Measurements from ENCODE around the gene MORC1. TPM values are rescaled to one million over a fixed set of nuclear protein-coding genes. Genes with fewer than 3 reads are reported as not detected.

The MORC1 gene
- total and polyA plus RNA-seq, 4 donors = 0.02 to 0.33 (median 0.13) TPM

- peaks cover 0 to 3% (median 0%) of the 10 kb centered on the region in 4 donors for H3K27me3 ChIP-seq (ENCODE audit: control insufficient read depth in 4 of 4, insufficient read depth in 4 of 4, low read length in 3 of 4)
- 87% methylated on average over 1 of the region's 1 CpG for WGBS
Measured at GRCh38 chr3:108953700-108954099, 164.2 kb downstream of the MORC1 start, which contains the start of gene GUCA1C. GUCA1C (minus strand) TSS chr3:108953879; CDS start chr3:108953762, 117 bp downstream.

More at GRCh38 chr3:108953700-108954099, 164.2 kb downstream of the MORC1 start, which contains the start of gene GUCA1C:
- TF ChIP-seq ATF3 (IDR thresholded peaks at IDR 0.05) (no peak), TAF1 (conservative IDR thresholded peaks at IDR 0.05) (no peak), SP1 (IDR thresholded peaks at IDR 0.05) (no peak), FOXA1 (IDR thresholded peaks at IDR 0.05) (no peak), FOXA2 (IDR thresholded peaks at IDR 0.05) (no peak), CTCF (IDR thresholded peaks at IDR 0.05; ENCODE audit: low read depth, low read length, missing input control) (no peak), GABPA (IDR thresholded peaks at IDR 0.05 in 1 of 2, conservative IDR thresholded peaks at IDR 0.05 in 1 of 2) (no peak), YY1 (IDR thresholded peaks at IDR 0.05) (no peak), JUND (IDR thresholded peaks at IDR 0.05) (no peak), RXRA (IDR thresholded peaks at IDR 0.05) (no peak), NR2F2 (IDR thresholded peaks at IDR 0.05) (no peak), MAX (IDR thresholded peaks at IDR 0.05) (no peak), RAD21 (IDR thresholded peaks at IDR 0.05) (no peak), HNF4A (conservative IDR thresholded peaks at IDR 0.05) (no peak), REST (IDR thresholded peaks at IDR 0.05) (no peak), EGR1 (IDR thresholded peaks at IDR 0.05; ENCODE audit: low read depth in 2 of 2) (no peak), HNF4G (IDR thresholded peaks at IDR 0.05) (no peak), ZBTB33 (IDR thresholded peaks at IDR 0.05) (no peak)
- Histone ChIP-seq H3K4me1 (ENCODE audit: control insufficient read depth in 4 of 4, insufficient read depth in 4 of 4, low read length in 3 of 4) (no peaks in the 10 kb centered on the region), H3K36me3 (ENCODE audit: control insufficient read depth in 4 of 4, insufficient read depth in 3 of 4, low read depth in 1 of 4, low read length in 3 of 4) (no peaks in the 10 kb centered on the region), H3K9ac (ENCODE audit: low read depth in 1 of 2, low read length in 2 of 2) (no peak within 1 kb of the TSS), H3K4me3 (ENCODE audit: low read depth in 1 of 3, low read length in 3 of 3) (no peak within 1 kb of the TSS), H3K27ac (ENCODE audit: low read depth in 1 of 2, low read length in 2 of 2) (no peak within 1 kb of the TSS), H3K9me3 (ENCODE audit: control insufficient read depth in 4 of 4, low read length in 3 of 4) (no peaks in the 10 kb centered on the region)
- DNase-seq (ENCODE audit: low spot score) = no peak

Measured in liver (tissue), 9 donors.